GM12878 (cell line): ENCODE results near the gene NR6A1. TPM values are rescaled to one million over a fixed set of nuclear protein-coding genes. Genes with fewer than 3 reads are reported as not detected.

Source experiments
- ATAC-seq: fragments of 200-7000 bp; cut with Tn5 transposase; 3 replicates; pipeline ENCODE4 v1.9.1; 2020; ENCODE audit warnings: mild to moderate bottlenecking, moderate library complexity
- BruUV-seq: library from RNA; stranded (reverse); fragments of 400-500 nt; replicated peaks from 2 replicates; lab custom pipeline; 2021; lab: Mats Ljungman, UMichigan
- CTCF ChIA-PET: fragments of 300-600 bp; sonication (Branson Sonifier 250); formaldehyde crosslinking; extraction: SDS; loops from one replicate; lab custom pipeline; 2021; ENCODE audit warnings: inconsistent platforms; lab: Yijun Ruan, JAX
- POLR2A ChIA-PET: fragments of 350-600 bp; formaldehyde crosslinking; extraction: SDS; loops from one replicate; lab custom pipeline; 2021; ENCODE audit warnings: inconsistent platforms; lab: Charles Lee
- RAD21 ChIA-PET: fragments of 300-600 bp; sonication (Branson Sonifier 250); formaldehyde crosslinking; loops from one replicate; lab custom pipeline; 2023; ENCODE audit warnings: antibody characterized with exemption; ENCODE audit not compliant: unreplicated experiment; lab: Charles Lee
- SMC1A ChIA-PET: fragments of 300-600 bp; sonication (Branson Sonifier 250); formaldehyde crosslinking; loops from one replicate; lab custom pipeline; 2023; ENCODE audit not compliant: unreplicated experiment, uncharacterized antibody; lab: Charles Lee
- DNase-seq: peaks from one replicate; pipeline ENCODE4 v3.0.0-alpha.2; 2011; ENCODE audit warnings: low read depth, low spot score
- FAIRE-seq: peaks from 3 replicates; lab custom pipeline; 2011; peaks lifted over from hg19 to GRCh38; lab: Jason Lieb, UNC
- H2AFZ ChIP-seq: 2 replicates; pipeline ENCODE4 v1.6.0; 2011; ENCODE audit warnings: low read depth, low read length, control low read depth; ENCODE audit not compliant: control insufficient read depth
- H3K27ac ChIP-seq: 2 replicates; pipeline ENCODE4 v1.5.1; 2011; ENCODE audit warnings: control low read depth; ENCODE audit not compliant: control insufficient read depth, insufficient read depth
- H3K27me3 ChIP-seq, 2 experiments: replicated peaks in 1 of 2; 2 replicates each; pipeline versions ENCODE4 v1.6.0 to v1.6.1; 2011; ENCODE audit warnings: low read length in 1 of 2; ENCODE audit not compliant: control insufficient read depth in 2 of 2, insufficient read depth in 2 of 2
- H3K36me3 ChIP-seq, 2 experiments: 2 replicates each; pipeline ENCODE4 v1.5.1; 2011; ENCODE audit warnings: low read length in 1 of 2; ENCODE audit not compliant: control insufficient read depth in 2 of 2, insufficient read depth in 2 of 2
- H3K4me1 ChIP-seq: 2 replicates; pipeline ENCODE4 v1.6.1; 2011; ENCODE audit warnings: mild to moderate bottlenecking, low read length, moderate library complexity, mixed read lengths; ENCODE audit not compliant: control insufficient read depth, insufficient read depth
- H3K4me2 ChIP-seq: 2 replicates; pipeline ENCODE4 v1.6.0; 2011; ENCODE audit warnings: control low read depth; ENCODE audit not compliant: control insufficient read depth, insufficient read depth
- H3K4me3 ChIP-seq: fragments of 200-600 bp; sonication (generic); 2 replicates; pipeline ENCODE4 v1.5.1; 2016
- H3K79me2 ChIP-seq: 2 replicates; pipeline ENCODE4 v1.6.0; 2011; ENCODE audit warnings: low read length; ENCODE audit not compliant: control insufficient read depth, insufficient read depth
- H3K9ac ChIP-seq: 2 replicates; pipeline ENCODE4 v1.8.0; 2011; ENCODE audit warnings: low read length, control low read depth, mixed read lengths; ENCODE audit not compliant: control insufficient read depth, insufficient read depth
- H3K9me3 ChIP-seq: replicated peaks from 3 replicates; pipeline ENCODE4 v1.5.1; 2011; ENCODE audit warnings: mild to moderate bottlenecking, low read length; ENCODE audit not compliant: control insufficient read depth, insufficient read depth
- H4K20me1 ChIP-seq: 2 replicates; pipeline ENCODE4 v1.6.0; 2011; ENCODE audit not compliant: control insufficient read depth, insufficient read depth
- ASH2L ChIP-seq: fragments of 300-600, 200-600 bp; sonication (generic); IDR thresholded peaks from 2 replicates; pipeline ENCODE4 v1.6.1; 2017; ENCODE audit warnings: low read depth, mild to moderate bottlenecking, borderline replicate concordance
- BMI1 ChIP-seq: fragments of 450-650 bp; IDR thresholded peaks from 2 replicates; pipeline ENCODE4 v1.6.1; 2016; ENCODE audit warnings: mild to moderate bottlenecking, moderate library complexity, borderline replicate concordance
- CHD2 ChIP-seq: IDR thresholded peaks from 2 replicates; pipeline ENCODE4 v1.6.1; 2011; ENCODE audit warnings: low read depth, low read length, improper control_type of control experiment, borderline replicate concordance
- EED ChIP-seq: sonication (generic); IDR thresholded peaks from 2 replicates; pipeline ENCODE4 v1.6.1; 2016; ENCODE audit warnings: antibody characterized with exemption, low read depth
- EZH2 ChIP-seq: IDR thresholded peaks from 2 replicates; pipeline ENCODE4 v1.6.1; 2012; ENCODE audit warnings: low read depth, mild to moderate bottlenecking, control low read depth, inconsistent platforms, low read length, borderline replicate concordance; ENCODE audit not compliant: control insufficient read depth
- FOS ChIP-seq: IDR thresholded peaks from 3 replicates; pipeline ENCODE4 v1.6.1; 2011; ENCODE audit warnings: borderline replicate concordance; ENCODE audit not compliant: insufficient read length; ENCODE audit errors: extremely low read depth
- JUND ChIP-seq: IDR thresholded peaks from 2 replicates; pipeline ENCODE4 v1.6.1; 2012; ENCODE audit warnings: low read depth, mild to moderate bottlenecking, low read length, improper control_type of control experiment, moderate library complexity
- KAT2A ChIP-seq: conservative IDR thresholded peaks from 2 replicates; pipeline ENCODE4 v1.6.1; 2011; ENCODE audit warnings: low read depth, low read length; ENCODE audit not compliant: control insufficient read depth
- NRF1 ChIP-seq: conservative IDR thresholded peaks from 2 replicates; pipeline ENCODE4 v1.6.1; 2011; ENCODE audit warnings: mild to moderate bottlenecking, low read depth, low read length, improper control_type of control experiment
- PAX5 ChIP-seq: IDR thresholded peaks from 2 replicates; pipeline ENCODE4 v1.6.1; 2011; ENCODE audit warnings: low read depth, low read length, borderline replicate concordance
- RBBP5 ChIP-seq: fragments of 200-600 bp; sonication (generic); conservative IDR thresholded peaks from 2 replicates; pipeline ENCODE4 v1.6.1; 2016
- SIN3A ChIP-seq: IDR thresholded peaks from 2 replicates; pipeline ENCODE4 v1.6.1; 2012; ENCODE audit warnings: low read depth, low read length, improper control_type of control experiment
- SMAD1 ChIP-seq: fragments of 450-650 bp; IDR thresholded peaks from 2 replicates; pipeline ENCODE4 v1.6.1; 2018; ENCODE audit warnings: mild to moderate bottlenecking, low read depth; ENCODE audit not compliant: partially characterized antibody
- SP1 ChIP-seq: IDR thresholded peaks from one replicate; pipeline ENCODE4 v1.6.1; 2011; ENCODE audit warnings: low read depth, low read length
- SRF ChIP-seq, 2 experiments: IDR thresholded peaks; 2 replicates each; pipeline ENCODE4 v1.6.1; 2011; ENCODE audit warnings: low read depth in 2 of 2, low read length in 2 of 2, mild to moderate bottlenecking in 1 of 2, moderate library complexity in 1 of 2
- STAT3 ChIP-seq: IDR thresholded peaks from 2 replicates; pipeline ENCODE4 v1.6.1; 2011; ENCODE audit warnings: low read depth, low read length, improper control_type of control experiment
- WGBS: methylation state at CpG from one replicate; pipeline ENCODE4 v1.1.6; 2016; ENCODE audit warnings: low lambda C conversion rate; ENCODE audit not compliant: insufficient replicate concordance, insufficient coverage; ENCODE audit errors: missing lambda C conversion rate; 5-methylcytosine and 5-hydroxymethylcytosine counted together
- in situ Hi-C: fragments of 300-500 bp; cut with MboI; formaldehyde crosslinking; loops from 9 replicates; pipeline ENCODE4 v1.14.3; 2018; ENCODE audit warnings: mixed read lengths
- intact Hi-C: fragments of 100-400 bp; cut with micrococcal nuclease; formaldehyde crosslinking; loops from one replicate; pipeline ENCODE4 v1.14.2; 2022; ENCODE audit not compliant: unreplicated experiment
- polyA plus RNA-seq, 11 experiments: library from polyadenylated mRNA; depleted of rRNA in 4 of 11; unstranded in 6 of 11; stranded (reverse) in 5 of 11; fragments of >200 nt; fragmentation: Nextera tagmentation in 4 of 11; fragmentation: Illumina TruSeq in 1 of 11; extraction: Ambion mirVana in 4 of 11; extraction: Trizol in 1 of 11; gene quantifications; 1 replicate in 1 of 11; 2 replicates in 10 of 11; pipeline versions ENCODE4 v1.2.1 to v1.2.3, GENCODE V29; 2011 to 2016; ENCODE audit warnings: inconsistent platforms in 2 of 11, missing spikeins in 2 of 11, low read depth in 1 of 11
- total RNA-seq, 4 experiments: library from RNA; depleted of rRNA in 3 of 4; stranded (reverse); fragments of >200 nt in 3 of 4; fragmentation: Illumina TruSeq in 1 of 4; extraction: Trizol in 1 of 4; gene quantifications; 2 replicates each; pipeline versions ENCODE4 v1.2.1 to v1.2.3, GENCODE V29; 2013 to 2021
- TF ChIP-seq, protein P1 (sequence below): fragments of 450-650 bp; IDR thresholded peaks from 2 replicates; pipeline ENCODE4 v1.6.1; 2017; ENCODE audit warnings: low read depth, mild to moderate bottlenecking, moderate library complexity
- TF ChIP-seq, protein P2 (sequence below): fragments of 450-650 bp; IDR thresholded peaks from 2 replicates; pipeline ENCODE4 v1.6.1; 2017; ENCODE audit warnings: antibody characterized with exemption, mild to moderate bottlenecking, moderate library complexity

Gene NR6A1
- total and polyA plus RNA-seq, 10 of the 15 experiments (the other 5 are each of a cell fraction or from before 2014, with no cell fraction given), result 1.2 to 9.2 (median 4.6) TPM

DNA sequence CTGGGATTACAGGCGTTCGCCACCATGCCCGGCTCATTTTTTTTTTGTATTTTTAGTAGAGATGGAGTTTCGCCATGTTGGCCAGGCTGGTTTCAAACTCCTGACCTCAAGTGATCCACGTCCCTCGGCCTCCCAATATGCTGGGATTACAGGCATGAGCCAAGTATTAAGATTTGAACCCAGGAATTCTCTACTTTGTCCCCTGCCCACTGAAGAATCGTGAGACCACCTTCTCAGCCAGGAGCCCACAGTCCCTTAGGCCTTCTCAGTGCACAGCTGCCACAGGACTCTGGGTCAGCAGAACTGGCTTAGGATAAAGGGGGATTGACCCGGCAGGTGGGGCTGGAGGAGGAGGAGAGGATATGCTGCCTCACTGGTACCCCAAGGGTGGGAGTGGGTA lies 19.2 kb upstream of the NR6A1 start:
- no peaks in the 10 kb centered on the region for H4K20me1 ChIP-seq
- no peaks in the 10 kb centered on the region for H3K36me3 ChIP-seq
- no peak overlapping the region for H3K27ac ChIP-seq
- POLR2A ChIA-PET, result interaction anchor here (0.6 kb wide), 1 partner anchor 436 kb away, joined by 4 read pairs; no protein-coding TSS in a partner anchor
- H3K4me1 ChIP-seq, result no peaks in the 10 kb centered on the region
- WGBS, result 45% methylated on average over 8 of the region's 8 CpGs
- no peaks in the 10 kb centered on the region for H3K79me2 ChIP-seq
- no peaks in the 10 kb centered on the region; a peak in 1 of 4 replicates for H3K27me3 ChIP-seq
- no peak for TF ChIP-seq FOS
- TF ChIP-seq BMI1, result no peak
- no peak for TF ChIP-seq RBBP5
- no peak for TF ChIP-seq NRF1
- no peak for TF ChIP-seq JUND
- TF ChIP-seq SP1, result no peak
- TF ChIP-seq EED, result no peak
- TF ChIP-seq KAT2A, result no peak
- TF ChIP-seq, protein P1, sequence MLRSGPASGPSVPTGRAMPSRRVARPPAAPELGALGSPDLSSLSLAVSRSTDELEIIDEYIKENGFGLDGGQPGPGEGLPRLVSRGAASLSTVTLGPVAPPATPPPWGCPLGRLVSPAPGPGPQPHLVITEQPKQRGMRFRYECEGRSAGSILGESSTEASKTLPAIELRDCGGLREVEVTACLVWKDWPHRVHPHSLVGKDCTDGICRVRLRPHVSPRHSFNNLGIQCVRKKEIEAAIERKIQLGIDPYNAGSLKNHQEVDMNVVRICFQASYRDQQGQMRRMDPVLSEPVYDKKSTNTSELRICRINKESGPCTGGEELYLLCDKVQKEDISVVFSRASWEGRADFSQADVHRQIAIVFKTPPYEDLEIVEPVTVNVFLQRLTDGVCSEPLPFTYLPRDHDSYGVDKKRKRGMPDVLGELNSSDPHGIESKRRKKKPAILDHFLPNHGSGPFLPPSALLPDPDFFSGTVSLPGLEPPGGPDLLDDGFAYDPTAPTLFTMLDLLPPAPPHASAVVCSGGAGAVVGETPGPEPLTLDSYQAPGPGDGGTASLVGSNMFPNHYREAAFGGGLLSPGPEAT, result no peak
- TF ChIP-seq EZH2, result no peak
- no peak for TF ChIP-seq STAT3
- TF ChIP-seq, protein P2, sequence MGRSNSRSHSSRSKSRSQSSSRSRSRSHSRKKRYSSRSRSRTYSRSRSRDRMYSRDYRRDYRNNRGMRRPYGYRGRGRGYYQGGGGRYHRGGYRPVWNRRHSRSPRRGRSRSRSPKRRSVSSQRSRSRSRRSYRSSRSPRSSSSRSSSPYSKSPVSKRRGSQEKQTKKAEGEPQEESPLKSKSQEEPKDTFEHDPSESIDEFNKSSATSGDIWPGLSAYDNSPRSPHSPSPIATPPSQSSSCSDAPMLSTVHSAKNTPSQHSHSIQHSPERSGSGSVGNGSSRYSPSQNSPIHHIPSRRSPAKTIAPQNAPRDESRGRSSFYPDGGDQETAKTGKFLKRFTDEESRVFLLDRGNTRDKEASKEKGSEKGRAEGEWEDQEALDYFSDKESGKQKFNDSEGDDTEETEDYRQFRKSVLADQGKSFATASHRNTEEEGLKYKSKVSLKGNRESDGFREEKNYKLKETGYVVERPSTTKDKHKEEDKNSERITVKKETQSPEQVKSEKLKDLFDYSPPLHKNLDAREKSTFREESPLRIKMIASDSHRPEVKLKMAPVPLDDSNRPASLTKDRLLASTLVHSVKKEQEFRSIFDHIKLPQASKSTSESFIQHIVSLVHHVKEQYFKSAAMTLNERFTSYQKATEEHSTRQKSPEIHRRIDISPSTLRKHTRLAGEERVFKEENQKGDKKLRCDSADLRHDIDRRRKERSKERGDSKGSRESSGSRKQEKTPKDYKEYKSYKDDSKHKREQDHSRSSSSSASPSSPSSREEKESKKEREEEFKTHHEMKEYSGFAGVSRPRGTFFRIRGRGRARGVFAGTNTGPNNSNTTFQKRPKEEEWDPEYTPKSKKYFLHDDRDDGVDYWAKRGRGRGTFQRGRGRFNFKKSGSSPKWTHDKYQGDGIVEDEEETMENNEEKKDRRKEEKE, result no peak
- no peak for TF ChIP-seq SRF (IDR thresholded peaks at IDR 0.05; ENCODE audit: low read depth in 2 of 2, low read length in 2 of 2)
- no peak for TF ChIP-seq SMAD1
- TF ChIP-seq PAX5, result no peak
- no peak for TF ChIP-seq ASH2L
- no peak for TF ChIP-seq CHD2
- TF ChIP-seq SIN3A, result no peak
- no peak overlapping the region for H2AFZ ChIP-seq
- no peak overlapping the region for H3K4me3 ChIP-seq
- BruUV-seq, result no TSS peak
- no peaks in the 10 kb centered on the region for H3K9me3 ChIP-seq
- RAD21 ChIA-PET, result no interaction called here
- no peak overlapping the region for H3K9ac ChIP-seq
- intact Hi-C loops, result no loop called here
- H3K4me2 ChIP-seq, result no peak overlapping the region
- FAIRE-seq, result no peak
- no peak for DNase-seq
- CTCF ChIA-PET, result interaction anchor here (2.8 kb wide), 1 partner anchor 16 kb away, joined by 7 read pairs; no protein-coding TSS in a partner anchor
- ATAC-seq, result no peak
- in situ Hi-C loops, result no loop called here
- SMC1A ChIA-PET, result no interaction called here
